IPS DF 19.7 (cell line): ENCODE measurements around the gene CEBPA.

ENCODE experiments used
- DNase-seq: peaks from one replicate; pipeline ENCODE4 v3.0.0-alpha.2; 2013; ENCODE audit warnings: low read depth, low spot score

The CEBPA gene

DNA sequence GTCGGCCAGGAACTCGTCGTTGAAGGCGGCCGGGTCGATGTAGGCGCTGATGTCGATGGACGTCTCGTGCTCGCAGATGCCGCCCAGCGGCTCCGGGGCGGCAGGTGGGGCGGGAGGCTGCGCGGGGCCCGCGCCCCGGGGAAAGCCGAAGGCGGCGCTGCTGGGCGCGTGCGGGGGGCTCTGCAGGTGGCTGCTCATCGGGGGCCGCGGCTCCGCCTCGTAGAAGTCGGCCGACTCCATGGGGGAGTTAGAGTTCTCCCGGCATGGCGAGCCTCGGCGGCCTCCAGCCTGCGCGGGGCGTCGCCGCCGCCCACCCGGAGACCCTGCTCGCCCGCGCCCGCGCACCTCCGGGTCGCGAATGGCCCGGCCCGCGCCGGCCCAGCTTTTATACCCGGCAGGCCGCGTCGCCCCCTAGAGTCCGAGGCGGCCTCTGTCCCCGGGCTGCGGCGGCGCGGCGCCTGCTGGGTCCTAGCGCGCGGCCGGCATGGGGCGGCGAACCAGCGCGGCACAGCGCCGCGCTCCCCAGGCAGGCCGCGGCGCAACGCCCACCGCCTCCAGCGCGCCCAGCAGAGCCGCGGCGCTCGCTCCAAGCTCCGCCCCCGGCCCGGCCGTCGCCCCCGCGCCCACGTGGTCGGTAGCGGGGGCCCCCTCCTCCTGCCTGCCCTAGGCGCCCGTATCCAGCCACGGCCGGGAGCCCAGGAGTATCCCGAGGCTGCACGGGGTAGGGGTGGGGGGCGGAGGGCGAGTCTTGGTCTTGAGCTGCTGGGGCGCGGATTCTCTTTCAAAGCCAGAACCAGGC lies at the start of gene CEBPA:
TSS of gene CEBPA (minus strand) at position 360 of the 799 bp plus-strand sequence. CDS start at position 240, 120 bp downstream.
- DNase-seq: no peak

DNA sequence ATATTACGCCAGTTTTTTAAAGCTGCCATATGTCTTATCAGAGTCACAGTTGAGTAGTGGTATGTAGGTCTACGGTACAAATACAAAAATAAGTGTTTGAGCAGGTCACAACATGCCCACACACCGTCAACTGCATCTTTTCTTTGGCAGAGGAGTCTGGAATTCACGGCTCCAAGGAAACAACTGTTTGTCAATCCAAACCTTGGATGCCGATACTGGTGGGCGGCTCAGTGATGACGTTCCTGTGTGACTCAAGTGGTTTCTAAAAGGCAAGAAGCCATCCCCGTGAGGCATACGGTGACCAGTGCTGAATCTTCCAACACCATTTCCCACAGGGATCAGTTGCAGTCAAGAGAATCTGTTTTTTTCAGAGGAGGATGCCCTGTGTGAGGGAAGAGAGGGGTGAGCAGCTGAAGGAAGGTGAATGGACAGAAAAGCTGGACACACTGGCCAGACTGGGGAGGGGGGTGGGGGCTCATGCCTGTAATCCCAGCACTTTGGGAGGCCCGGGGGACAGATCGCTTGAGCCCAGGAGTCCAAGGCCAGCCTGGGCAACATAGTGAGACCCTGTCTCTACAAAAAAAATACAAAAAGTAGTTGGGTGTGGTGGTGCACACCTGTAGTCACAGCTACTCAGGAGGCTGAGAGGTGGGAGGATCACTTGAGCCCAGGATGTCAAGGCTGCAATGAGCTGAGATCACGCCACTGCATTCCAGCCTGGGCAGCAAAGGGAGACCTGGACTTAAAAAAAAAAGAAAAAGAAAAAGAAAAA lies 48.4 kb upstream of the CEBPA start:
- no peak for DNase-seq

DNA sequence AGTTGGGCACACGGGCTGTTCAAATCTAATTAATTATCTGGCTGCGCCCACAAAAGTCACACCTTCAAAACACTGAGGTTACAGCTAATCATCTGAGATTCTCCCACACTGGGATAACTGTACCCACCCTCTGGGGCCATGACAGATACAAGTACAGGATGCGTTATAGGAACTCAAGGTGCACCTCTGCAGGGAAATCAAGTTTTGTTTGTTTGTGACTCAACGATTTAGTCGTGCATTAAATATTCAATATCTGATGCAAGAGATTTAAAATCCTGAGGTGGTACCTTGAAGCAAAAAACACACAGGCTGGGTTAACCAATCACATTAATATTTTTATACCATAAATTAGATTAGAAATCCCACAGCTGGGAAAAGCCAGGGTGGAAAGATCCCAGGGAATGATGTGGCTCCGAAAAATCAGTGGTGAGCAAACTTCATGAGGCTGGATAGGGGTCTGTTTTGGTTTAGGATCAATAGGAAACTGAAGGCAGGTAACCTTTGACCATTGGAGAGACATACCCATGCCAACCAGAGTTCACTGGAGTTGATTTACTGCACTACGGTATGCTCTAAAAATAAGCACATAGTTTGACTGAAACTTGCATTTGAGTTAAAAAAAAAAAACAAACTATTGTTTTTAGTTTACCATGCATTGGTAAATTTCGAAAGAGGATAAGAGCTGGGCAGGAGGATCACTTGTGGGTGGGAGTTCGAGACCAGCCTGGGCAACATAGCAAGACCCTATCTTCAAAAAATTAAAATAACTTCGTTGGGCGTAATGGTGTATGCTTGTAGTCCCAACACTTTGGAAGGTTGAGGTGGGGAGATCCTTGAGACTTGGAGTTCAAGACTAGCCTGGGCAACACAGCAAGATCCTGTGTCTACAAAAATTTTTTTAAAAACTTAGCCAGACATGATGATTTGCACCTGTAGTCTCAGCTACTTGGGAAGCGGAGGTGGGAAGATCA lies 47.3 kb upstream of the CEBPA start:
- DNase-seq: no peak

GRCh38 chr19:33348301-33349010 lies 46.1 kb upstream of the CEBPA start:
- DNase-seq: no peak

DNA sequence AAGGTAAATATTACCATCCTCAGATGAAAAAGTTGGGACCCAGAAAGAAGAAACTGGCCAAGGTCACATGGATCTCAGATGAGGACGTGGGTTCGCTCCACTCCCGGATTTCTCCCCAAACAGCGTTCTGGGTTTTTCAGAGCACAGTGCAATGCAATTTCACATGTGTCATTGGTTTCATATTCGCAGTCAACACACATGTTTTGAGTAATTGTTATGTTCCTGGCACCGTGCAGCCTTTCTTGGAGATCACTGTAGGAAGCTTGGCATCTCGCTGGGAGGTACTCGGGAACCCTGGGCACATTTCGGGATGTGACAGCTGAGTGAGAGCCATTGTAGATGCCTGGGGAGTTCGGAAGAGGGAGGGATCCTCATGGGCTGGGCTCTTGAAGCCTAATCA lies 45.0 kb upstream of the CEBPA start:
- no peak for DNase-seq

GRCh38 chr19:33346665-33347064 lies 44.3 kb upstream of the CEBPA start:
- DNase-seq: no peak

- no peak for DNase-seq
These were observed 42.8 kb upstream of the CEBPA start for GRCh38 chr19:33345163-33345562.

GRCh38 chr19:33344573-33344925 lies 42.2 kb upstream of the CEBPA start:
- DNase-seq: no peak

DNA sequence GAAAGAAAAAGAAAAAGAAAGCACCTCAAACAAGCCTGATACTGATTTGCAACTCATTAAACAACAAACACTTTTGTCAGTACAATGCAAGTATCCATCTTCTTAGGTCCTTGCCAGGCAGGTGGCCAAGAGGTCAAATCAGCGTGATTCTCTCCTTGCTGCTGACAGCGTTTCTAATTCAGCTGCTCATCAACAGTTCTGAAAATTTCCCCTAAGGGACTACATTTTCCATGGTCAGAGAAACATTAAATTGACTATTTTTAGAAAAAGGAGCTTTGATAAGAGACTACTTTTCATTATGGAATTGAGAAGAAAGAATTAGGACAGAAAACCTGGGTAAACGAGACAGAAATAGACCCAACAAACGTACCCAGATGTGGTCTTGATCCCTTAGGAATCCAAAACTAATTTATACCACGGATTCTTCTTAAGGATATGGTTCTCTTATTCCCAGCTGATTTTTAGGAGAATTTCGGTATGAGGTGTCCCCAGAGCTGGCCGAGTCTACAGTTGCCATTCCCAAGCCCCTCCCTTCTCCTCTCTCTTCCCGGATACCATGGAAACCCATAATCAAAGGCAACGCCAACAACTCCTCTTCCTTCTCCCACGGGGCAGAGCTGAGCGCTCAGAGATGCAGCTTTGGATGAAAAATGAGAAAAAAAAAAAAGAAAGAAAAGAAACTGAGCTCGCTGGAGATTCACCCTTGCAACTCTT lies 41.7 kb upstream of the CEBPA start:
- no peak for DNase-seq

DNA sequence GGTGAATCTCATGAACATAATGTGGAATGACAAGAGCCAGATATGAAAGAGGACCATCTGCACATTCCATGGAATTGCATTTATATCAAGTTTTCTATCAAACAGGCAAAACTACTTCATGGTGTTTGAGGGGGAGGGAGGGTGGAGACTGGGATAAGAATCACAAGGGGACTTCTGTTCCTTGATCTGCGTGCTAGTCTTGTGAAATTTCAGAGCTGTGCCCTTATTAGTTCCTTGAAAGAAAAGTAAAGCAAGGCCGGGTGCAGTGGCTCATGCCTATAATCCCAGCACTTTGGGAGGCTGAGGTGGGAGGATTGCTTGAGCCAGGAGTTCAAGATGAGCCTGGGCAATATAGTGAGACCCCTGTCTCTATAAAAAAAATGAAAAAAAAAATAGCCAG lies 41.0 kb upstream of the CEBPA start:
- no peak for DNase-seq

- DNase-seq: no peak
These were observed 38.7 kb upstream of the CEBPA start for GRCh38 chr19:33340991-33341390.

GRCh38 chr19:33339016-33339984 lies 37.0 kb upstream of the CEBPA start:
- DNase-seq: no peak

GRCh38 chr19:33335446-33335845 lies 33.1 kb upstream of the CEBPA start:
- no peak for DNase-seq

DNA sequence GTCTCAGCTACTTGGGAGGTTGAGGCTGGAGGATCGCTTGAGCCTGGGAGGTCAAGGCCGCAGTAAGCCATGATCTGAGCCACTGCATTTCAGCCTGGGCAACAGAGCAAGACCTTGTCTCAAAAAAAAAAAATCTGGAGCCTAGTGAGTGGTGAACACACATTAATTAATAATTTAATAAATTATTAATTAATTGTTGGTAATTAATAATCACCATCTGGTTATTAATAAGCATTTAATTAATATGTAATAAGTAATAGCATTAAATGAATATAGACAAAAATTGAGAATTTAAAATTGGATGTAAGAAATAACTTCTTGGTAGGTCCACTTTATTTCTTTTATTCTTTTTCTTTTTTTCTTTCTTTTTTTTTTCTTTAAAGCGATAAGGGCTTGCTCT lies 31.9 kb upstream of the CEBPA start:
- no peak for DNase-seq

DNA sequence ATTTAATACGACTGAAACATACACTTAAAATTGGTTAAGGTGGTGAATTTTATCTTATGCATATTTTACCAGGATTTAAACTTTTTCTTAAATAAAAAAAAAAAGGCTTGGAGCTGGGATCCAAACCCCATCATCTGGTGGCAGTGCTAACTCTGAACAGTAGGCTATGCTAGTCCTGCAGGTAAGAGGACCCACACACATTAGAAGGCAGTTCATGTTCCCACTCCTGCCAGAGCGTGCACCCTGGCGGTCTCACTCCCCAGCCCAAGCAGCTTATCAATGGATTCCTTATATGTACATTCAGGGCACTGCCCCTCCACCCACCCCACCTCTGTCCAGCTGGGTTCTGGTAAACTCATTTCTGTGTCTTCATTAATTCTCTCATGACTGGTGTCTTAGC lies 31.3 kb upstream of the CEBPA start:
- no peak for DNase-seq

- no peak for DNase-seq
These were observed 30.8 kb upstream of the CEBPA start for GRCh38 chr19:33333151-33333550.

DNA sequence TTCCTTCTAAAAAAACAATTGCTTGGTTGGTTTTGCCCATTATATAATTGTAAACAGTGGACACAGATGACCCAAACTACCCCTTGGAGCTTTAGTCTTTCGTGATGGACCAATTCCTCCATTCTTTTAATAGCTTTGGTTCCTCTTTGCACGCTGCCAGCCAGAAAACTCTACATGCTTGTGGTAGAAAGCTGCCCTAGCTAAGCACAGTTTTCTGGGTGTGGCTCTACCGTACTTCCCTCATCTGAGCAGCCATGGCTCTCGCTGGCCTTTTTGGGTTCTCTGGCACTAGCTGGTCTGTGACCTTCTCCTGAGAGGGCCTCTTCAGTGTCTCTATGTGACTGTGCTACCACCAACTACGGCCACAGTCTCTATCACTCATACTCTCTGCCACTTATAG lies 29.9 kb upstream of the CEBPA start:
- DNase-seq: no peak

GRCh38 chr19:33329736-33330135 lies 27.4 kb upstream of the CEBPA start:
- DNase-seq: no peak

DNA sequence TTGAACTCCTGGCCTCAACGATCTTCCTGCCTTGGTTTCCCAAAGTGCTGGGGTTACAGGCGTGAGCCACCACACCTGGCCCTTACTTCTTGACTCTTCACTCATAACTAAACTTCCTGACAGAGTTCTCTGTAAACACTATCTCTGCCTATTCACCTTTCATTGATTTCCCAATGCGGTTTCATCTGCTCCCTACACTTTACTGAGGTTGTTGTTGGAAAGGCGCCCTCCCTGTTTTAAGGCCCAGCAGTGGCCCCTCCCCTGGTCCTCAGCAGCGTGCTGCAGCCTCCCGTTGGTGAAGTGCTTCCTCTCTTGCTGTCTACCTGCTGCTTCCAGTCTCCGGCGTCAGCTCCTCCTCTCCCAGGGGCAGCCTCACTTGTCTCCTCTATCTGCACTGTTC lies 26.7 kb upstream of the CEBPA start:
- DNase-seq: no peak

GRCh38 chr19:33325920-33326319 lies 23.6 kb upstream of the CEBPA start:
- DNase-seq: no peak
